ENCODE data around the gene RENBP.

Gene RENBP

DNA sequence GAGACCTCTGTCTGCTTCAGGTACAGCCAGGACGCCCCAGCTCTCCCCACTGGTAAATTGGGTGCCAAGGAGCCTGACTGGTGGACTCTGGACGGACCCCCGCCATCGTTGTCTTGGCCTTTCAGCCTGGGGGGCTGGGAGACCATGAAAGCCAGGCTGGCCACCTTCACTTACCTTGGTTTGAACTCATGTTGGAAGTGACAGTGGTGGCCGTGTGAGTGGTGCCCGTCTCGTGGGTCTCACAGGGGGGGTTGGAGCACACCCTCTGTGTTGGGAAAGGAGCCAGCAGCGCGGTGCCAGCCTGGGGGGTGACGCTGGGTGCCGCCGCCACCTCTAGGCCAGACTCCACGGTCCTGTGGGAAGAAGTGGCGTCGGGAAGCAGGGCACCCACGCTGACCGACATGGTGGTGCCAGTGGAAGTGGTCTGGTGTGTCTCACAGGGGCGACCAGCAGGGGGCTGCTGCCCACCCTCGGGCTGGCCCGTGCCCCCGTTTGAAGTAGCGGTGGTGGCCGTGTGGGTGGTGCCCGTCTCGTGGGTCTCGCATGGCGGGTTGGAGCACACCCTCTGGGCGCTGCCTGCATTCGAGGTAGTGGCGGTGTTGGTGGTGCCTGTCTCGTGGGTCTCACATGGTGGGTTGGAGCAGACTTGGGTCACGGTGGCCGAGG lies 9.6 kb upstream of the RENBP start:
- no peak for DNase-seq (ENCODE audit: low read depth)

DNA sequence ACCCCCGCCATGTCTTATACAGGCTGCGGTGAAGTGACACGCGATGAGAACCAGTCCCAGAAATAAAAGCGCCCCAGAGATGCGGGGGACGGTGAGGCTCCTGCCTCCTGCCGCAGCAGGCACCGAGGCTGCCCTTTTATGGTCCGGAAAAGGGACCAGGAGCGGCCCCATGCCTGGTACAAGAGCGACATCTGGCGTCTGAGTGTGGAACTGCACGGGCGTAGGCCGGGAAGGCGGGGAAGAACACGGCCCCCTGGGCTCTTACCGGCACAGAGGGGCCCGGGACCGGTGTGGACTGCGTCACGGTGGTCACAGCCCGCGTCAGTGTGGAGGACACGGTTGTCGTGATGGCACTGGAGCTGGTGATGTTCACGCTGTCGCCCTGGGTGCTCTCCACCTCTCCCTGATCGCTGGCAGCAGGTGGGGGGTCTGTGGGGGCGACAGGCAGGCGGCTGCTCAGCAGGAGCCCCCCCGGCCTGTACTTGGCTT lies 8.9 kb upstream of the RENBP start:
- peak; percentile 13 for DNase-seq (ENCODE audit: low read depth)

DNA sequence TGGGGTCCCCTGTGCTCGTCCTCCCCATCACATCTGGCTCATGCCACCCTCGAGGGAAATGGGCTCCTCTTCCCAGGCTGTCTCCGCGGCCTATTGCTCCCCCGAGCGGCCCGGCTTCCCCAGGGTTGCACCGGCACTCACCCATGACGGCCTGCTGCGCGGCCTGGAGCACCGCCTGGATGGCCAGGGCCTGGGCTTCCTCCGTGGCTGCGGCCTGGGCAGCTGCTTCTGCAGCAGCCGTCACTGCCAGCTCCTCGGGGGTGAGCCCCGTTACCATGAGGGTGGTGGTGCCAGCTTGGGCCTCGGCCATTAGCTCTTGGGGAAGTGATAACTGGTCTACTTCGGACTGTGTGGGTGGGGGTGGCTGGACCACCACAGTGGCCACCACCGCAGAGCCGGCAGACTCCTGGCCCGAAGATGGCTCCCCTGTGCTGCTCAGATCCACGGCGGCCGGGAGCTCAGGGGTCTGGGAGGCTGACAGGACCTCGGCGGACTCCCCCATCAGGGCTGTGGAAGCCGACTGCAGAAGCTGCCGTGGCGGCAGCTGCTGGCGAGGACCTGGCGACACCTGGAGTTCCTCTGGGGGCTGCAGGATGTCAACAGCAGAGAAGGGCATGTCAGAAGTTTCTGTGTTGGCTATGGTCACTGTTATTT lies 8.1 kb upstream of the RENBP start:
- no peak for DNase-seq (ENCODE audit: low read depth)

DNA sequence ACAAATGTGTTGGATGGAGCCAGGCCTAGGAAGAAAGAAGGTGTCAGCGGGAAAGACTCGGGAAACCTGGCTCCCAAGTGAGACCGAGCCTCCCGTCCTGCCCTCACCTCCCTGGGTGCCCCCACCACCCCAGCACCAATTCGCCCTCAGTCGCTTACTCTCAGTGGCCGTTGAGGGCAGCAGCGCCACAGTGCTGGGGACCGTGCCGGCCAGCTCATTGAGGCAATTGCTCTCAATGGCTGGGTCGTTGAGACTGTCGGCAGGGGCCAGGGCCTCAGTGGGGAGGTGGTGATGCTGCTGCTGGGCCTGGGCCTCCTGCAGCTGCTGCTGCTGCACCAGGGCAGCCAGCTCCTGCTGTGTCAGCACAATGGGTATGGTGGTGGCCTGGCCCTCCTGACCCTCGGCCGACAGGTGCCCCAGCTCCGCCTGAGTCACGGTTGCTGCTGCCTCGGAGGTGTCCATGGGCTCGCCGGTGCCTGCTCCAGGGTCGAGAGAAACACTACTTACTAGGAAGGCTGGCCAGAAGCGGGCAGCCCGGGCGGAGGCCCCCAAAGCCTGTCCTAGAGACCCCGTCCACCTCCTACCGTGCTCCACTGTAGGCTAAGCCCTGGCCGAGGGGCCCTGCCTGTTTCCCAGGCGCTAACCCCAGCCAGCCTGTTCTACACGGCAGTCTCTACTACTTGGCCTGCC lies 7.4 kb upstream of the RENBP start:
- DNase-seq (ENCODE audit: low read depth): no peak

DNA sequence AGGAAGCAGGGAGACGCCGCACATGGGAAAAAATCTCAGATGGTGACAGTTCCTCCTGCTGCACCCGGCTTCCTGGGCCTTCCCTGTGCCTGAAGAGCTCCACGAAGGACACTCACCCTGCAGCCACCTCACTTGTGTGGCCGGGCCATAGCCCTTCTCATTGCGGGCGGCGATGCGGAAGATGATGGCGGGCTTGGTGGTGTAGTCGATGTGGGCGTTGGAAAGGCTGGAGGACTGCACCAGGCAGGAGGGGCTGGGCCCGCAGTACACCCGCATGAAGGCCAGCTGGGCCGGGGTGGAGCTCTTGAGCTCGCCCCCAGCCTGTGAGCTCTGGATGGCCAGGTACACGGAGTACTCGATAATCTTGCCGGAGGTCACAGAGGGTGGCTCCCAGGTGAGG lies 5.7 kb upstream of the RENBP start:
- no peak for DNase-seq (ENCODE audit: low read depth)

DNA sequence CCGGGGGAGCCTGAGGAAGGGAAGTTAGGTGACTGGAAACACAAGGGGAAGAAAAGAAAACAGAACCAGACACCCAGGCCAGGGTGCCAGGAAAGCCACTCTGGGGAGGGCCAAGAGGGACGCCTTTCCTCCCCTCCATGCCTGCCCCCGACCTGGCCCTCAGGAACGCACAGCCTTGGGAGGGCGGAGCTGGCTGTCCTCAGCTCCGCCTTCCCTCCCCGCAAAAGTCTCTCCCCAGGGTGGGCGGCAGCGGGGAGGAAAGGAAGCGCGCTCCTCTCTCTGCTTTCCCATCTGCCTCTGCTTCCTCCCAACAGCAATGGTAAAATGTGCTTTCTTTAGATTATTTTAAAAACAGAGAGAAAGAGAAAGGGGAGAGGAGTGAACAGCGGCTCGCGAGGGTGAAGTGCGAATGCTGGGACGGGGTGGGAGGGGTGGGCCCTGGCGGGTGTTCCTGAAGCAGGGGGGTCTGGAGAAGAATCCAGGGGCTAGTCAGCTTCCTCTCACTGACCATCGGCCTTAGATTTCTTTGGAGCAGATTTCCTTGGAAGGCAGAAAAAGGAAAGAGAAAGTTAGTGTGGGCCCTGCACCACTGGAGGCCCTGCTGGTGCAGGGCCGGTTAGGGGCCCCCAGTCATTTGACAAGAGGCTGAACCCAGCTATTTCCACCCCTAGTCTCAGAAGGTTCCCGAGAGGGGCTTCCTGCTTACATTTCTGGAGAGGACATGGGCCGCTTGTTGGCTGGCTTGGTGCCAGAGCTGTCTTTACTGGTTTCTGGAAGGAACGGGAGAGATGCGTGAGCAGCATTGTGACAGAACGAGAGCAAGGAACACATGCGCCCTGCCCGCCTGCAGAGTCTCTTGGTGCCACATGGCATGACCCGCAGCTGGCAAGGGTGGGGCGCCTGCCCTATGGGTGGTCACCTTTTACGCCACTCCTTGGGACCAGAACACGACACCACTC lies 4.7 kb upstream of the RENBP start:
- DNase-seq (ENCODE audit: low read depth): no peak

DNA sequence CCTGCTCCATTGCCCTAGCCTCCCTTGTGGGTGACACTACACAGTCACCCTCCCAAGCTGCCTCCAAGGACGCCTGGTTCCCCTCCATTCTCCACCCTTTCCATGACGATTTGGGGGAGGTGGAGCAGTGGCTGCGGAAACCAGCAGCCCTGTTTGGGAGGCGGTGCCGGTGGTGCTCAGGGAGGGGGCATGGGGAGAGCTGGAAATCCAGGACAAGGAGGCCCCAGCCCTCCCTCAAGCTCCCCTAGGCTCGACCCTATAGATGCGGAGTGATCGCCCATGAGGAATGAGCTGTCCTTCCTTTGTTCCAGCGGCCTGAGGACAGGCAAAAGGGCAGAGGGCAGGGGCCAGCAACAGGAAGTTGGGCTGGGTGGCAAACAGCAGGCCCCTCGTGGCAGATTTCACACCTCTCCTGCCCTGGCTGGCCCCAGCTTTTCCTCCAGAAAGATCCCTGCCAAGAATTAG lies 3.6 kb upstream of the RENBP start:
- no peak for DNase-seq (ENCODE audit: low read depth)

DNA sequence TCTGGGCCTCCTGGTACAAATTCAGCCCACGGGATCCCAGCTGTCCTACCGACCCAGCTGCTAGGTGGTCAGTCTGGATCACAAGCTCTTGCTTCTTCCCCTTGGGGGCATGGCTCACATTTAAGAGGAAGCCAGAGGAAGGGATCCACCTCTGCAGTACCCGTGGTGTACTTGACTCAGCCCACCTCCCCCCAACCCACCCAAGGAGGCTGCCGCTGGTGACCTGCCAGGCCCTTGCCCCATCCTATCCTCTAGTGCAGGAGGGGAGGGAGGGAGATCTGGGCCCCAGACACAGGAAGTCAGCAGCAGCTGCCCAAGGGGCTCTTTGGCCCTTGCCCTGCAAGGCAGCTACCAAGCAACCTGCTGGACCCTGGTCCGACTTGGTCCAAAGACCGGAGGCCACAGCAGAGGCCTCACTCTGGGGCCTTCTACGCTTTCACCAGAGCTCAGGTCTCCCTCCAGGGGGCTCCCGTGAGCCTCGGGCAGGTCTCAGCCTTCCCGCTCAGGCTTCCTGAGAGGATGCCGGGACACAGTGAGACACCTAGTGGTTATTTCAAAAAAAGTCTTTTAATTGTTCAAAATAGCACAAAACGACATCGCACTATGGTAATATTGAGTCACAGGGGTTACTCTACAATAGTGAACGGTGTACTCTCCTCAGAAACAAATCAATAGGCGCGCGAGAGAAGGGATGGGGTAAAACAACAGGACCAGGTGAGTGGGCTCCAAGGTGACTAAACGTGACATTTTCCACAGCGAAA lies 2.7 kb upstream of the RENBP start:
- DNase-seq (ENCODE audit: low read depth): peak; percentile 50

DNA sequence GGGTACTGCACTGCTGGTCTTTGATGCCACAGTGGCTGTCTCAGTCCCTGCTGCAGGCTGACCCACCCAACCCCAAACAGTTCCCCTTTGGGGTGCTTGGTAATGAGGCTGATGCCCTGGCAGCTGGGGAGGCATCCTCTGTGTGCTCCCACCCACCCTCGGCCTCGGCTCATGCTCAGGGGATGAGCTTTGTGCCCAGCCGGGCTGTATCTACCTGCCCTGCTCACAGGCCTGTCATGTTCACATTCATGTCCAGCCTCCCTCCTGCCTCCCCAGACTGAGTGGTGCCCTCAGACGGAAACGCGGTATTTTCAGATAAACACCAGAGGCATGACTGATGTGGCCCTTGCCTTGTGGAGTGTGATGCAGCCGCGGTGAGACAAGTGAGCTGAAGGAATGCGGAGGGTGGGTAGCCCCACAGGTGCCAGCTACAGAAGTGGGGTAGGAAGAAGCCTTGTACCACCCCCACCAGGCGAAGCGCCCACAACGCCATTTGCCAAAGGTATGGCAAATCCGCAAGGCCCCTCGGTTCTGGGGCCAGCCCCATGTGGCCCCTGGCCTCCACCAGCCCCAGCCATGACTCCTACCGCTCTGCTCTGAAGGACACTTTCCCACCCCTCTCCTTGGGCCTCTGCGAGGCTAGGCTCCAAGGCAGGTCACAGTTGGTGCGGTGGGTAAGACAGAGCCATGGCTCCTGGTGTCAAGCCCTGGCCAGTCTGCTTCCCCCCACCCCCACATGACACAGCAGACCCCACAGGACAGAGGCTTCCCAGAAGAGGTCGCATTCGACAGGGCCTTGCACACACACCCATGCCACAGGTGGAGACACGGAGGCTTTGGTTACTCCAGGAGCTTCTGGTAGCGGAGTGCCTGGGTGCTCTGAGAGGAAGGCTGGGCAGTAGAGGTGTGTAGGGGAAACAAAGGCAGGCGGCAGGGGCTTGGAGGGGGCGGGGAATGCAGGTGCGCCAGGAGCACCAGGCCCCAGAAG lies 1.8 kb upstream of the RENBP start:
- no peak for DNase-seq (ENCODE audit: low read depth)

DNA sequence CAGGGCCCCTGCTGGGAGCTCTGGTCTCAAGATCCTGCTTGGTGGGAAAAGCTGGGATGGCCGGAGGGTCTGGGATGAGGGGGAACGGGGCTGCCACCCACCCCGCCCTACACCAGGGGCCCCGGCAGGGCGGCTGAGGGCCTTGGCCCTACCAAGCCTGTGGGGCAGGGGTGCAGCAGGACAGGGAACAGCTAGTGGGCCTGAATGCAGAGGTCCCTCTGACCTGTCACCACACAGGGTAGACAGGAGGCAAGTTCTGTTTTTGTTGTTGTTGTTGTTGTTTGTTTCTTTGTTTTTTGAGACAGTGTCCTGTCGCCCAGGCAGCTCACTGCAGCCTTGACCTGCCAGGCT lies 332 bp upstream of the RENBP start:
- DNase-seq (ENCODE audit: low read depth): no peak

DNA sequence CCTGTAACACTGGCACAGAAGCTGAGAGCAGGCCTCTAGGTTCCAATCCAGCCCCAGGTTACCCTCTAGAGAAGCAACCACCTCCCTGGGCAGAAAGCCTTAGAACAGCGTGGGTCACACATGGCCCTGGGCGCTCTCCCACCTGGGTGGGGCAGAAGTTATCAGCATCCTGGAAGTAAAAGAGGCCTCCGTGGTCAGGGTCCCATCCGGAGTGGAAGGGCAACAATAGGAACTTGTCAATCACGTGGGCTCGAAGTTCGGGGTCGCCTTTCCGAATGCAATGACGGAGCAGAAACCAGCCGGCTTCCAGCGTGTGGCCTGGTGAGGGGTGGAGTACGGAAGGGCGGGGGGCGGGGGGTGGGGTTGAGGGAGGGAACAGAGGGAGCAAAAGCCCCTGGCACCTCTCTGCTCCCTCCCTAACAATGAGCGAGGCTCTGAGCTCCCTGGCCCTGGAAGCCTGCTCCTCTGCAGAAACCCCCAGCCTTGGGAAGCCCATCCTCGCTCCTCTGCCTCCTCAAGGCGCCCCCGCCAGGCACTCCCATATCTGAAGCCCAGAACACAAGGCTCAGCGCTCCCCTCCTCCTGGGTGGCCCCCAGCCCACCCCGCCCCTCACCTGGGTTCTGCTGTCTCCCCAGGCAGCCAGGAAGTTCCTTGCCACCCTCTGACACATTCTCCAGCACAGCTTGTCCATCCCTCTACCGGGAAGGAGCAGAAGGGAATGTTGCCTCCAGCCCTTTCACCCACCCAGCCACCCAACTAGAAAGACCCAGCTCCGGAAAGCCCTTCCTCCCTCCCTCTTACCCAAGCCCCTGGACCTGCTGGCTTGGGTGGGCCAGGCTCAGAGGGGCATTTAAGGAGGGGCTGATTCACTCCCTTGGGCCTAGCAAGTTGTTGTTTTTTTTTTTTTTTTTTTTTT lies 2.8 kb downstream of the RENBP start:
- DNase-seq (ENCODE audit: low read depth): no peak

DNA sequence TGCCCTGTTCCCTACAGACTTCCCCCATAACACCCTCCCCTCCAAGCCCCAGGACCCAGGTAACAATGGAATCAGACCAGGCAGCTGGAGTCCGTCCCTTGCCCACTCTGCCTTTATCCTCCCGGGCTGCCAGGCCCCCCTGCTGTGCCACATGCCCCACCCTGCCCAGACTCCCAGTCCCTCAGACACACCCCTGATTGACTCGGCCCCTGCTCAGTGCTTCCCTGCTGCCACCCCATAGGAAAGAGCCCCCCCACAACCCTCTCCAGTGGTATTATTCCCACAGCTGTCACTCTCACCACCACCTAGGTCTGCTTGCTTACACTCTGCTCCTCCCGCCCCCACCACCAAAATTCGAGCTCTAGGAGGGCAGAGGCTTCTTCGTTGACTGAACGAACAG lies 4.9 kb downstream of the RENBP start:
- no peak for DNase-seq (ENCODE audit: low read depth)

DNA sequence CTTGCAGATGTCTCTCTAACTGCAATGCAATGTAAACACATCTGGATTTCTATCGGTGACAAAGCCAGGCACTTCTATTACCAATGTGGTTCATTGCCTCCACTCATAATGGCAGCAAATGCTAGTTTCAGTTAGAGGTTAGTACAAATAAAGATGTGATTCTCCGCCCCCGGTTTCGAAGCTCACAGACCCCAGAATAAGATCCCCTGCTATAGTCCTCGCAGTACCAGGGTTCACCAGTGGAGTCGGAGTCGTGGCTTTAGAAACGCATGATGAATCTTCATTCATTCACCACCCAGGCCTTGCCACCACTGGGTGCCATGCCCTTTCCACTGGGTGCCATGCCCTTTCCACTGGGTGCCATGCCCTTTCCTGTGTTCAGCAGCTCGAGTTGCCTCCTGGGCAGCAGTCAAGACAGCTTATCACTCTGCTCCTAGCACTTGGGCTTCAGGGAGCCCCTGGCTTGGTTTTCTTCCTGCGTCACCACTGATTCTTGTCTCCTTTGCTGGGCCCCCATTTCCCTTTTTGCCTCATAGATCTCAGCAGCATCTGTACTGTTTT lies 6.1 kb downstream of the RENBP start:
- no peak for DNase-seq (ENCODE audit: low read depth)

DNA sequence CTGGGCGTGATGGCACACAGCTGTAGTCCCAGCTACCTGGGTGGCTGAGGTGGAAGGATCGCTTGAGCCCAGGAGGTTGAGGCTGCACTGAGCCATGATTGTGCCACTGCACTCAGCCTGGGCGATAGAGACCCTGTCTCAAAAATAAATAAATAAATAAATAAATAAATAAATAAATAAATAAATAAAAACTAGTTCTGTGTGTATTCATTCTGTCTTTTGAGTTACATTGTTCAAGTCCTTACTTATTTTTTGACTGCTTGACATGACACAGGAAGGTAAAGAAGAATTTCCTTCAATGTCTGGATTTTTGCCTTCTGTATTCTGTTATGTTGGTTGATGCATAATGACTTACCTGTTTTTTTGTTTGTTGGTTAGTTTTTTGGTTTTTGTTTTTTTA lies 7.4 kb downstream of the RENBP start:
- DNase-seq (ENCODE audit: low read depth): no peak

DNA sequence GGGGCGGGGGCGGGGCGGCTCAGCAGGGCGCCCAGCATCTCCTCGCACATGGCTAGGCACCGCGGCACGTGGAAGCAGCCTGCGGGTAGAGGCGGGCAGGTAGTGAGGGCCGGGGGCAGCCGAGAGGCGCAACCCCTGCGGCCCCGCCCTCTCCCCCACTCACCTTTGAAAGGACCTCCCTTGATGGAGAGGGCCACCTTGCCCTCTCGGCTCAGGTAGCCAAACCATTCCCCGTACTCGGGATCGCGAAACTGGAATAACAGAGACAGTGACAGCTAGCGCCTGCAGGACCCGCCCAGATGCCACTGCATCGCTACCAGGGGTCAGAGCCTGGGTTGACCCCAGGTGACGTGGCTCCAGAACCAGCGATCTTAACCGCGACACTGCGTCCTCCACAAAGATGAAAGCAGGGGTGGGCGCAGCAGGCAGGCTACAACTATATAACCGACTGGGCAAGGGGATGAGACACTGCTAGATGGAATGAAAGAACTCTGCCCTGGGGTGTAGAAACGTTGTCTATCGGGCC lies 9.1 kb downstream of the RENBP start:
- DNase-seq (ENCODE audit: low read depth): no peak

DNA sequence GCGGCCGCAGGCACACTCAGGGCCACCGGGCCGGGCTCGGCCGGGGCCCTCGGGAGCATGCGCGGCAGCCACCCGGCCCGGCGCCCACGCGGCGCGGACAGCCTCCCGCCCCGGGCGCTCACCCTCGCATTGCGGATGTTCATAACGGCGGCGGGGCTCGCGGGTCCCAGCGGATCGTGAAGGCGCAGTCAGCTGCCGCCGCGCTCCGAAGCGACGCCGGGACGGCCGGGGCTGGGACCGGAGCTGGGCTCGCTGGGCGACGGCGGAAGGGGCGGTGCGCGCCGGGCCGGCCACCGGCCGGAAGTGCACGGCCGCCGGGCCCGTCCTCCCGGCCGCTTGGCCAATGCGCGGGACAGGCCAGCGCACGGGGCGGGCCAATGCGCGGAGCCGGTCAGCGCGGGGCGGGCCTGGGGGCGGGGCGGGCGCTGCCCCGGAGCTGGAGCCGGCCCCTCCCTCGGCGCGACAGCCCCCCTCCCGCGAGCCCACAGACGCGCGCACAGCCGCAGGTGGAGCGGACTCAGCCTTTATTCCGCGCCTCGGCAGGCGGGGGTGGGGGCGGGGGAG lies 9.6 kb downstream of the RENBP start, which contains the start of gene NAA10:
TSS of gene NAA10 (minus strand) at position 276 of the 564 bp plus-strand sequence. CDS start at position 143, 133 bp downstream.
- peak; percentile 55 for DNase-seq (ENCODE audit: low read depth)

DNA sequence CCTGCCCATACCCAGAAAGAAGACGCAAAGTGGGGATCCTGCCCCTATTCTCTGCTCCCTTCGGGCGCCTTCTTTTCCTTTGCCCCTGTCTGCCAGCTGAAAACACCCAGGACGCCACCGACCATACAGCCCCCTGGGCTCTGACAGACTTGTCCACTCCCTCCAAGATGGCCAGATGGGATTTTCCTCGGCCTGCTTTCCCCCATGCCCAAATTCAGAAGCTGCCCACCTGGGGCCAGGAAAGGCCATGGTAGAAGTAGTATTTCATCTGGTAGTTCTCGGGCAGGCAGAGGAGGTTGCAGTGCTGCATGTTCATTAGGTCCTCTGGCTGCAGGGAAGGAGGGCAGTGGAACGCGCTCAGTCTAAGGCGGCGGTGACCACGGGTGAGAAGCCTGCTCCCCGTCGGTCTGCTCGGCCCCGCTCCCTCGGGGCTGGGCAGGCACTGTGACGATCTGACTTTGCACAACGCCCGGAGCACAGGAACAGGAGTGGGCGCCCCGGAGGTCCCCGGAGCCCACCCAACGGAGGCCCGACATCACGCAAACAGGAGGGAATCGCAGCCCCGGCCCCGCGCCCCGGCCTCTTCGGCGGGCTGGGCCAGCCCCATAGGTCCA lies 10.2 kb downstream of the RENBP start:
- DNase-seq (ENCODE audit: low read depth): no peak

DNA sequence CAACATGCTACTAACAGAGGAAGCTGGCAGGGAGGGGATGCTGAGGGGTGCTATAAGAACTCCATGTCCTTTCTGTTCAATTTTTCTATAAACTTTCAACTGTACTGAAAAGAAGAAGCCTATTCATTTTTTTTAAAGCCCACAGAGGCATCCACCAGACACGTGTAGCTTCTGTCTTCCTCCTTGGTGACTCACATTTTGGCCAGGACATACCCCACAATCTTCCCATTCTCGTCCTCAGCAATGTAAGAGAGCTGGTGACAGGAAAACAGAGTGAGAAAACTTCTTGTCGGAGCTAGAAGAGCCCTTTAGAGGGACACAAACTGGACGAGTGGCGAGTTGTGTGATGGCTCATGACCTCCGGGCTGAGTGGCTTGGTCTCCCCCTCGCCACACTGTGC lies 10.7 kb downstream of the RENBP start:
- DNase-seq (ENCODE audit: low read depth): no peak

All from stromal cell of bone marrow (primary cell).